ENCODE data around the gene ZFP64. TPM values are rescaled to one million over a fixed set of nuclear protein-coding genes. Genes with fewer than 3 reads are reported as not detected.
"Not testable (repeated sequence)": the region's sequence is repeated elsewhere in the genome, so short reads cannot be mapped to it uniquely, and the experiment has no call there.

ZFP64 gene
- total RNA-seq, 1 experiment from 2014 or later = 25.6 TPM

- CTCF ChIA-PET = no interaction called here
- Histone ChIP-seq H3K4me1 (peaks cover 25% of the 10 kb centered on the region), H3K4me3 (ENCODE audit: low read depth, low read length) (no peak overlapping the region), H3K27me3 (replicated peaks; ENCODE audit: control insufficient read depth, insufficient read depth, low read length) (no peaks in the 10 kb centered on the region), H3K36me3 (ENCODE audit: control insufficient read depth, insufficient read depth, low read length) (no peaks in the 10 kb centered on the region), H3K9me3 (no peaks in the 10 kb centered on the region)
- POLR2A ChIA-PET = no interaction called here
- Mint-ChIP-seq H3K9me3 (ENCODE audit: unreplicated experiment) (peaks cover 24% of the 10 kb centered on the region), H3K4me1 (ENCODE audit: low read depth, unreplicated experiment) (peaks cover 24% of the 10 kb centered on the region), H3K27ac (ENCODE audit: unreplicated experiment) (no peak overlapping the region), H3K36me3 (ENCODE audit: insufficient read depth, unreplicated experiment) (no peaks in the 10 kb centered on the region), H3K27me3 (ENCODE audit: insufficient read depth, unreplicated experiment) (no peaks in the 10 kb centered on the region), H3K4me3 (ENCODE audit: unreplicated experiment) (no peak overlapping the region)
- TF ChIP-seq, protein P1, sequence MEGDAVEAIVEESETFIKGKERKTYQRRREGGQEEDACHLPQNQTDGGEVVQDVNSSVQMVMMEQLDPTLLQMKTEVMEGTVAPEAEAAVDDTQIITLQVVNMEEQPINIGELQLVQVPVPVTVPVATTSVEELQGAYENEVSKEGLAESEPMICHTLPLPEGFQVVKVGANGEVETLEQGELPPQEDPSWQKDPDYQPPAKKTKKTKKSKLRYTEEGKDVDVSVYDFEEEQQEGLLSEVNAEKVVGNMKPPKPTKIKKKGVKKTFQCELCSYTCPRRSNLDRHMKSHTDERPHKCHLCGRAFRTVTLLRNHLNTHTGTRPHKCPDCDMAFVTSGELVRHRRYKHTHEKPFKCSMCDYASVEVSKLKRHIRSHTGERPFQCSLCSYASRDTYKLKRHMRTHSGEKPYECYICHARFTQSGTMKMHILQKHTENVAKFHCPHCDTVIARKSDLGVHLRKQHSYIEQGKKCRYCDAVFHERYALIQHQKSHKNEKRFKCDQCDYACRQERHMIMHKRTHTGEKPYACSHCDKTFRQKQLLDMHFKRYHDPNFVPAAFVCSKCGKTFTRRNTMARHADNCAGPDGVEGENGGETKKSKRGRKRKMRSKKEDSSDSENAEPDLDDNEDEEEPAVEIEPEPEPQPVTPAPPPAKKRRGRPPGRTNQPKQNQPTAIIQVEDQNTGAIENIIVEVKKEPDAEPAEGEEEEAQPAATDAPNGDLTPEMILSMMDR (IDR thresholded peaks at IDR 0.05; ENCODE audit: insufficient read depth in 1 of 2, low read depth in 1 of 2, low read length in 1 of 2, severe bottlenecking in 1 of 2, unreplicated experiment in 1 of 2) = no peak
- no peak for DNase-seq
- intact Hi-C loops (cut with micrococcal nuclease; ENCODE audit: unreplicated experiment) = no loop called here
- BruUV-seq (replicated peaks) = no TSS peak
Observed at GRCh38 chr20:52234302-52235045, 42.9 kb upstream of the ZFP64 start.

- H3K4me3 Mint-ChIP-seq (ENCODE audit: unreplicated experiment) = no peak overlapping the region
- Histone ChIP-seq H3K27me3 (replicated peaks; ENCODE audit: control insufficient read depth, insufficient read depth, low read length) (no peaks in the 10 kb centered on the region), H3K36me3 (ENCODE audit: control insufficient read depth, insufficient read depth, low read length) (no peaks in the 10 kb centered on the region; the same call in 1 of the 2 replicates), H3K4me3 (ENCODE audit: low read depth, low read length) (no peak overlapping the region), H3K4me1 (peaks cover 25% of the 10 kb centered on the region), H3K9me3 (no peaks in the 10 kb centered on the region)
- CTCF ChIA-PET = interaction anchor here (0.6 to 2.0 kb wide), 4 partner anchors 9 to 1004 kb away, joined by 3 to 14 read pairs (median 4); partner anchors contain the start of gene ZFP64
- peaks cover 24% of the 10 kb centered on the region for H3K4me1 Mint-ChIP-seq (ENCODE audit: low read depth, unreplicated experiment)
- peak overlapping the region; percentile 8 for H3K27ac Mint-ChIP-seq (ENCODE audit: unreplicated experiment)
- intact Hi-C loops (cut with micrococcal nuclease; ENCODE audit: unreplicated experiment) = loop anchor here (1.0 to 2.0 kb wide), 2 partner anchors 11 to 38 kb away; no protein-coding TSS in a partner anchor
- POLR2A ChIA-PET = no interaction called here
- peak in 1 of 2 experiments; percentile 76 for DNase-seq
- H3K27me3 Mint-ChIP-seq (ENCODE audit: insufficient read depth, unreplicated experiment) = no peaks in the 10 kb centered on the region
- TF ChIP-seq, protein P1 (IDR thresholded peaks at IDR 0.05; ENCODE audit: insufficient read depth in 1 of 2, low read depth in 1 of 2, low read length in 1 of 2, severe bottlenecking in 1 of 2, unreplicated experiment in 1 of 2) = no peak
- peaks cover 17% of the 10 kb centered on the region for H3K9me3 Mint-ChIP-seq (ENCODE audit: unreplicated experiment)
- no TSS peak for BruUV-seq (replicated peaks)
- no peaks in the 10 kb centered on the region for H3K36me3 Mint-ChIP-seq (ENCODE audit: insufficient read depth, unreplicated experiment)
Observed at GRCh38 chr20:52231230-52231746, 39.7 kb upstream of the ZFP64 start.

DNA sequence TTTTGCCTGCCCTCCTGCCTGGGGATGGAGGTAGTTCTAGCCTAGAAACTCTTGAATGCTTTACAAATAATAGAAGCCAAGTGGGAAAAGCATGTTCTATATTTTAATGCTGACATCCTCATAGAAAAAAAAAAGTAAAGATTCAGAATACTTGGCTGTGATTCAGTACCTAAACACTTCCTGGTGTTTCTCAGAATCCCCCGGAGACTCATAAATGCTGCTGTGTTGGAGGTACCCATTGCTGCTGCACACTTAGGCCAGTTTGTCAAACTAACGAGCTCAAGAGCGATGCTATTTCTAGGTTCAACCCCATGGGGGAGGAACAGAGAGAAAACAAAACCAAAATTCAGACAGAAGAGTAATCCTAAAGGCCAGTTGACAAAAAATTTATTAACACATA is 38.8 kb upstream of the ZFP64 start:
- H3K4me3 ChIP-seq (ENCODE audit: low read depth, low read length) = no peak overlapping the region
- H3K9me3 ChIP-seq = no peaks in the 10 kb centered on the region
- Mint-ChIP-seq H3K36me3 (ENCODE audit: insufficient read depth, unreplicated experiment) (no peaks in the 10 kb centered on the region), H3K27ac (ENCODE audit: unreplicated experiment) (peak overlapping the region; percentile 8), H3K4me1 (ENCODE audit: low read depth, unreplicated experiment) (peaks cover 24% of the 10 kb centered on the region), H3K4me3 (ENCODE audit: unreplicated experiment) (no peak overlapping the region), H3K9me3 (ENCODE audit: unreplicated experiment) (peaks cover 15% of the 10 kb centered on the region), H3K27me3 (ENCODE audit: insufficient read depth, unreplicated experiment) (no peaks in the 10 kb centered on the region)
- peaks cover 25% of the 10 kb centered on the region for H3K4me1 ChIP-seq
- H3K36me3 ChIP-seq (ENCODE audit: control insufficient read depth, insufficient read depth, low read length) = no peaks in the 10 kb centered on the region; the same call in 1 of the 2 replicates
- H3K27me3 ChIP-seq (replicated peaks; ENCODE audit: control insufficient read depth, insufficient read depth, low read length) = no peaks in the 10 kb centered on the region
- intact Hi-C loops (cut with micrococcal nuclease; ENCODE audit: unreplicated experiment) = loop anchor here (2.0 kb wide), 1 partner anchor 38 kb away; no protein-coding TSS in a partner anchor
- ChIA-PET CTCF (interaction anchor here (2.0 kb wide), 1 partner anchor 39 kb away, joined by 14 read pairs; the partner anchor contains the start of gene ZFP64), POLR2A (no interaction called here)
- no peak for DNase-seq
- TF ChIP-seq, protein P1 (IDR thresholded peaks at IDR 0.05; ENCODE audit: insufficient read depth in 1 of 2, low read depth in 1 of 2, low read length in 1 of 2, severe bottlenecking in 1 of 2, unreplicated experiment in 1 of 2) = no peak
- BruUV-seq (replicated peaks) = no TSS peak

- POLR2A ChIA-PET; H3K36me3 Mint-ChIP-seq (ENCODE audit: insufficient read depth, unreplicated experiment); DNase-seq; H3K27me3 Mint-ChIP-seq (ENCODE audit: insufficient read depth, unreplicated experiment); H3K27me3 ChIP-seq (replicated peaks; ENCODE audit: control insufficient read depth, insufficient read depth, low read length); CTCF ChIA-PET; H3K4me3 ChIP-seq (ENCODE audit: low read depth, low read length); H3K9me3 ChIP-seq; H3K27ac Mint-ChIP-seq (ENCODE audit: unreplicated experiment); BruUV-seq (replicated peaks); H3K4me3 Mint-ChIP-seq (ENCODE audit: unreplicated experiment); H3K36me3 ChIP-seq (ENCODE audit: control insufficient read depth, insufficient read depth, low read length); intact Hi-C loops (cut with micrococcal nuclease; ENCODE audit: unreplicated experiment): not testable (repeated sequence)
- Mint-ChIP-seq H3K9me3 (ENCODE audit: unreplicated experiment) (peaks cover 15% of the 10 kb centered on the region), H3K4me1 (ENCODE audit: low read depth, unreplicated experiment) (peaks cover 18% of the 10 kb centered on the region)
- peaks cover 25% of the 10 kb centered on the region for H3K4me1 ChIP-seq
Observed at GRCh38 chr20:52229346-52229745, 37.8 kb upstream of the ZFP64 start.

All from Caco-2 (cell line).